ENCODE results near the gene DNAJC15.

GRCh38 chr13:43123856-43124255 is 100.5 kb downstream of the DNAJC15 start:
- no peak for TF ChIP-seq YY1 (IDR thresholded peaks at IDR 0.05; ENCODE audit: insufficient read depth, insufficient read length)
- TF ChIP-seq ZNF274 (IDR thresholded peaks at IDR 0.05; ENCODE audit: low read depth, low read length): no peak
- no peak for TF ChIP-seq SUZ12 (IDR thresholded peaks at IDR 0.05; ENCODE audit: extremely low read depth, insufficient read depth, insufficient read length)
